ENCODE measurements around the gene BRSK1. TPM values are rescaled to one million over a fixed set of nuclear protein-coding genes. Genes with fewer than 3 reads are reported as not detected.

BRSK1 gene
- total and polyA plus RNA-seq, 2 of the 8 experiments (the other 6 are each of a cell fraction or from before 2014, with no cell fraction given) = 27.6 to 32.7 TPM

- no peak for TF ChIP-seq KDM5A (IDR thresholded peaks at IDR 0.05; ENCODE audit: low read length)
- no peak for TF ChIP-seq SIN3A (conservative IDR thresholded peaks at IDR 0.05 in 1 of 2, IDR thresholded peaks at IDR 0.05 in 1 of 2; ENCODE audit: low read depth in 1 of 2, low read length in 2 of 2)
- TF ChIP-seq BACH1 (IDR thresholded peaks at IDR 0.05; ENCODE audit: low read length) = no peak
- TF ChIP-seq POLR2AphosphoS5 (IDR thresholded peaks at IDR 0.05; ENCODE audit: low read depth, low read length) = no peak
- no peak for TF ChIP-seq NRF1 (IDR thresholded peaks at IDR 0.05; ENCODE audit: low read depth, low read length)
Observed at GRCh38 chr19:55310498-55310897, 26.7 kb downstream of the BRSK1 start (continued).
